Tibial nerve (tissue), 4 donors: Measurements from ENCODE around the gene PLEKHM2.

Experiments used
- EP300 ChIP-seq, 2 donors: sonication (generic); formaldehyde crosslinking; IDR thresholded peaks; one replicate each; pipeline ENCODE4 v1.6.1; 2017; ENCODE audit warnings: antibody characterized with exemption in 2 of 2, mild to moderate bottlenecking in 1 of 2
- POLR2A ChIP-seq, 2 donors: fragments of 450-650 bp; IDR thresholded peaks; one replicate each; pipeline ENCODE4 v1.6.1; 2017; ENCODE audit warnings: antibody characterized with exemption in 2 of 2, mild to moderate bottlenecking in 2 of 2, moderate library complexity in 2 of 2
- TF ChIP-seq, protein P1 (sequence below), 5 experiments: fragments of 200-600 bp in 3 of 5; fragments of 450-650 bp in 2 of 5; sonication (generic) in 3 of 5; IDR thresholded peaks; one replicate each; pipeline ENCODE4 v1.5.1; 2016 to 2019; ENCODE audit warnings: antibody characterized with exemption in 5 of 5, mild to moderate bottlenecking in 3 of 5, moderate library complexity in 2 of 5

DNA sequence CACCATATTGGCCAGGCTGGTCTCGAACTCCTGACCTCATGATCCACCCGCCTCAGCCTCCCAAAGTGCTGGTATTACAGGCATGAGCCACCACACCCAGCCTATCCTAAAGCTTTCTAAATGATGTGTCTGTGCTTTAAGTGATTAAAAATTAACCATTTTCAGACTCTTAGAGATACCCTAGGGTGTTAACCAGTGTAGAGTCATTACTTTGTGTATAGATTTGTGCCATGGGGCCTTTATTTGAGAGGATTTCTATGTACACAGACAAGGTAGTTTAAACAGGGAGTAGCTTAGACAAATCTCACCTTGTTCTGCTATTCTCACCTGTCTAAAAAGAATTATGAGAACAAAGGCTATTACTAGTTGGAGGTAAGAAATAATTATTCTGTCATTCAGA lies 12.7 kb upstream of the PLEKHM2 start:
- TF ChIP-seq, protein P1, sequence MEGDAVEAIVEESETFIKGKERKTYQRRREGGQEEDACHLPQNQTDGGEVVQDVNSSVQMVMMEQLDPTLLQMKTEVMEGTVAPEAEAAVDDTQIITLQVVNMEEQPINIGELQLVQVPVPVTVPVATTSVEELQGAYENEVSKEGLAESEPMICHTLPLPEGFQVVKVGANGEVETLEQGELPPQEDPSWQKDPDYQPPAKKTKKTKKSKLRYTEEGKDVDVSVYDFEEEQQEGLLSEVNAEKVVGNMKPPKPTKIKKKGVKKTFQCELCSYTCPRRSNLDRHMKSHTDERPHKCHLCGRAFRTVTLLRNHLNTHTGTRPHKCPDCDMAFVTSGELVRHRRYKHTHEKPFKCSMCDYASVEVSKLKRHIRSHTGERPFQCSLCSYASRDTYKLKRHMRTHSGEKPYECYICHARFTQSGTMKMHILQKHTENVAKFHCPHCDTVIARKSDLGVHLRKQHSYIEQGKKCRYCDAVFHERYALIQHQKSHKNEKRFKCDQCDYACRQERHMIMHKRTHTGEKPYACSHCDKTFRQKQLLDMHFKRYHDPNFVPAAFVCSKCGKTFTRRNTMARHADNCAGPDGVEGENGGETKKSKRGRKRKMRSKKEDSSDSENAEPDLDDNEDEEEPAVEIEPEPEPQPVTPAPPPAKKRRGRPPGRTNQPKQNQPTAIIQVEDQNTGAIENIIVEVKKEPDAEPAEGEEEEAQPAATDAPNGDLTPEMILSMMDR (IDR thresholded peaks at IDR 0.05), result no peak
- no peak for TF ChIP-seq EP300 (IDR thresholded peaks at IDR 0.05)
- TF ChIP-seq POLR2A (IDR thresholded peaks at IDR 0.05), result no peak
